Measurements from ENCODE around the gene TNIK. TPM values are rescaled to one million over a fixed set of nuclear protein-coding genes. Genes with fewer than 3 reads are reported as not detected.

TNIK gene
- total and polyA plus RNA-seq, 10 donors, result 0.85 to 34.5 (median 14.1) TPM

DNA sequence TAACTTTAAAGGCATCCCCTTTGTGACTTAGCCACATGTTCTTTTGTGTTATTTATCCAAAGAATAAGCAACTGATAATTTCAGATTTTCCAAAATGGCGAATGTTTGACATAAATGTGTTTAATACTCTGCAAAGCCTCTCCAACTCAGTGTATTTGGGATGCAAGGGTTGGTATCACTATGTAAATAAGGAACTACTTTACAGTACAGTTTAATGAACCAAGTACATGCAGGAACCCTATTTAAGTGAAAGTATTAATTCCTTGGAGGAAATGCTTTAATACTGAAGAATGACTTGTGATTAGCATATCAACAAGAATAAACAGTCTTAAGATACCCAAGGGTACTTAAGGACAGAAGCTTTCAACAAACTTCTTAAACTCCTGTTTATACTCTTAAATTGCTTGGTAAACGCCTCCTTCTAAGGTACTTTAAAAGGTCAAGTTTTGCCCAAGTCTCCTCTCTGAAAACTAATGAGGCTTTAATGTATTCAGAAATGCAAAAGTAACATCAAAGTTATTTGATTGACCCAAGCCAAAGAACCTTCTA, 107.7 kb downstream of the TNIK start:
- no peak for DNase-seq
- Histone ChIP-seq H3K9me3 (no peaks in the 10 kb centered on the region), H3K36me3 (no peaks in the 10 kb centered on the region), H3K4me1 (peaks cover 0 to 9% (median 3%) of the 10 kb centered on the region in 6 donors), H3K27ac (no peak overlapping the region), H3K27me3 (replicated peaks in 1 of 7) (no peaks in the 10 kb centered on the region), H3K4me3 (no peak overlapping the region)
- WGBS, 5 donors, result 81 to 90% (median 87%) methylated on average over 2 of the region's 2 CpGs
- TF ChIP-seq, protein P1, sequence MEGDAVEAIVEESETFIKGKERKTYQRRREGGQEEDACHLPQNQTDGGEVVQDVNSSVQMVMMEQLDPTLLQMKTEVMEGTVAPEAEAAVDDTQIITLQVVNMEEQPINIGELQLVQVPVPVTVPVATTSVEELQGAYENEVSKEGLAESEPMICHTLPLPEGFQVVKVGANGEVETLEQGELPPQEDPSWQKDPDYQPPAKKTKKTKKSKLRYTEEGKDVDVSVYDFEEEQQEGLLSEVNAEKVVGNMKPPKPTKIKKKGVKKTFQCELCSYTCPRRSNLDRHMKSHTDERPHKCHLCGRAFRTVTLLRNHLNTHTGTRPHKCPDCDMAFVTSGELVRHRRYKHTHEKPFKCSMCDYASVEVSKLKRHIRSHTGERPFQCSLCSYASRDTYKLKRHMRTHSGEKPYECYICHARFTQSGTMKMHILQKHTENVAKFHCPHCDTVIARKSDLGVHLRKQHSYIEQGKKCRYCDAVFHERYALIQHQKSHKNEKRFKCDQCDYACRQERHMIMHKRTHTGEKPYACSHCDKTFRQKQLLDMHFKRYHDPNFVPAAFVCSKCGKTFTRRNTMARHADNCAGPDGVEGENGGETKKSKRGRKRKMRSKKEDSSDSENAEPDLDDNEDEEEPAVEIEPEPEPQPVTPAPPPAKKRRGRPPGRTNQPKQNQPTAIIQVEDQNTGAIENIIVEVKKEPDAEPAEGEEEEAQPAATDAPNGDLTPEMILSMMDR (IDR thresholded peaks at IDR 0.05 in 8 of 11, conservative IDR thresholded peaks at IDR 0.05 in 3 of 11), result no peak
- TF ChIP-seq POLR2A (IDR thresholded peaks at IDR 0.05) (no peak), POLR2AphosphoS5 (IDR thresholded peaks at IDR 0.05) (no peak)
- intact Hi-C loops (cut with DNase I; ENCODE audit: low total_unique reads), result no loop called here

DNA sequence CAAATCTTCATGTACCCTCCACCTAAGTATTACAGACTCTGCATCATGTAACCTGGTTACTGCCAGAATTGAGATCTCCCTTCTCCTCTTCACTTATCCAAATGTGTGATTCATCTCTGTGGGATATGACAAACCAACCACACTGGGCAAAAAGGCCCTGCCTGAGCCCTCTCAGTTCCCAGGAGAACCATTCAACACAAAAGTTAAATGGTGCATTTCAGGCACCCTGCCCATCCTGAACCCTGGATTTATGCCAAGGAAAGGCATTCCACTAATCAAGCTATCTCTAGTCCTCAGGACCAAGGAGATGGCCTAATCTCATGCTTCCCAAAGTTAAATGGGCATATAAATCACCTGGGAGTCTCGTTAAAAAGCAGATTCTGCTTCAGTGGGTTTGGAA, 108.5 kb downstream of the TNIK start:
- no peak overlapping the region for H3K4me3 ChIP-seq
- DNase-seq, result no peak
- H3K4me1 ChIP-seq, result peaks cover 0 to 15% (median 3%) of the 10 kb centered on the region in 6 donors
- no peaks in the 10 kb centered on the region for H3K27me3 ChIP-seq (replicated peaks in 1 of 7)
- 67 to 92% (median 83%) methylated on average over 1 of the region's 1 CpG for WGBS, 5 donors
- TF ChIP-seq POLR2A (IDR thresholded peaks at IDR 0.05), result no peak
- TF ChIP-seq, protein P1 (IDR thresholded peaks at IDR 0.05 in 8 of 11, conservative IDR thresholded peaks at IDR 0.05 in 3 of 11), result no peak
- TF ChIP-seq POLR2AphosphoS5 (IDR thresholded peaks at IDR 0.05), result no peak
- no peak overlapping the region for H3K27ac ChIP-seq
- H3K36me3 ChIP-seq, result no peaks in the 10 kb centered on the region
- no peaks in the 10 kb centered on the region for H3K9me3 ChIP-seq
- intact Hi-C loops (cut with DNase I; ENCODE audit: low total_unique reads), result no loop called here

DNA sequence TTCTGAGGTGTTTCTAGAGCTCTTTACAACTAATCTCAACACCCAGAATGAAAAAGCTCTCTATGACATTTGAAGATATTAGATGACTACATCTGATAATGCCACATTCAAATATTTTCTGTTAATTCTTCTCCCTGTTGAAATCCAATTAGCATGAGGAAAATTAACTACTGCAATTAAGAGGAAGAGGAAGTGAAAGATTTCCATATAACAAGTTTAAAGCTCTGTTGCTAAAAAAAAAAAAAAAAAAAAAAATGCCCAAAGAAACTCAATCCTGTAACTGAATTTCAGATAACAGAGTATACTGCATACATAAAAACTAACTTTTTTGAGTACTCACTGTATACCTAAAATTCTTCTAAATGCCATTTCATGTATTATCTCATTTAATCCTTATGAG, 109.8 kb downstream of the TNIK start:
- Histone ChIP-seq H3K27ac (no peak overlapping the region), H3K27me3 (replicated peaks in 1 of 7) (no peaks in the 10 kb centered on the region), H3K36me3 (no peaks in the 10 kb centered on the region), H3K4me3 (no peak overlapping the region), H3K9me3 (no peaks in the 10 kb centered on the region), H3K4me1 (peaks cover 0 to 18% (median 3%) of the 10 kb centered on the region in 6 donors)
- TF ChIP-seq, protein P1 (IDR thresholded peaks at IDR 0.05 in 8 of 11, conservative IDR thresholded peaks at IDR 0.05 in 3 of 11), result no peak
- TF ChIP-seq POLR2A (IDR thresholded peaks at IDR 0.05) (no peak), POLR2AphosphoS5 (IDR thresholded peaks at IDR 0.05) (no peak)
- intact Hi-C loops (cut with DNase I; ENCODE audit: low total_unique reads), result no loop called here
- DNase-seq, result no peak

DNA sequence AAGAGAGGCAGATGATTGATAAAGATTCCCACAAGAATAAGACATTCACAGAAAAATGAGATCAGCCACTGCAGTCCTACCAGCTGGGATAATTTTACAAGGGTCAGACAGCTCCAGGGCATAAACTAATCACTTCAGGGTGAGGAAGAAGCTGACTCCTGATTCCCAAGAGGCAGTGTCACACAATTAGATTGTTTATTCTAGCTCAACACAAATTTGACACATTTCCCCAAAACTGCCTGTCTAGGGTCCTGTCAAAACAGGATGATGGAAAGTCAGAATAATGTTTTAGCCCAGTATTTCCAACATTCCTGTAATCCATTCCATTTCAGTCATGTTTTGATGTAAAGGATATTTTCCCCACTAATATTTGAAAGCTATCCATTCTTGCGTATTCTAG, 110.8 kb downstream of the TNIK start:
- Histone ChIP-seq H3K4me3 (no peak overlapping the region), H3K27ac (no peak overlapping the region), H3K27me3 (replicated peaks in 1 of 7) (no peaks in the 10 kb centered on the region), H3K36me3 (no peaks in the 10 kb centered on the region), H3K9me3 (no peaks in the 10 kb centered on the region), H3K4me1 (peaks cover 0 to 18% (median 3%) of the 10 kb centered on the region in 6 donors)
- DNase-seq, result no peak
- TF ChIP-seq POLR2A (IDR thresholded peaks at IDR 0.05), result no peak
- TF ChIP-seq POLR2AphosphoS5 (IDR thresholded peaks at IDR 0.05), result no peak
- TF ChIP-seq, protein P1 (IDR thresholded peaks at IDR 0.05 in 8 of 11, conservative IDR thresholded peaks at IDR 0.05 in 3 of 11), result no peak
- WGBS, 5 donors, result 97 to 100% (median 100%) methylated on average over 1 of the region's 1 CpG
- intact Hi-C loops (cut with DNase I; ENCODE audit: low total_unique reads), result no loop called here
